Fibroblast of mammary gland (primary cell): ENCODE data around the gene PRDM11.

Experiments used
- DNase-seq: peaks from one replicate; pipeline ENCODE4 v3.0.0-alpha.2; 2010; ENCODE audit warnings: low read depth
- H3K4me3 ChIP-seq: 2 replicates; pipeline ENCODE4 v1.5.1; 2011; ENCODE audit warnings: low read depth, mild to moderate bottlenecking, low read length, moderate library complexity; ENCODE audit not compliant: control insufficient read depth
- CTCF ChIP-seq: conservative IDR thresholded peaks from 2 replicates; pipeline ENCODE4 v1.5.1; 2011; ENCODE audit warnings: low read depth, low read length, inconsistent platforms; ENCODE audit not compliant: control insufficient read depth, insufficient read depth

PRDM11 gene

GRCh38 chr11:45141631-45142030 is 4.8 kb upstream of the PRDM11 start:
- DNase-seq: no peak
- no peak for TF ChIP-seq CTCF
- H3K4me3 ChIP-seq: no peak overlapping the region

- H3K4me3 ChIP-seq: no peak overlapping the region
- no peak for TF ChIP-seq CTCF
- DNase-seq: peak; percentile 73
These were observed 4.0 kb upstream of the PRDM11 start for GRCh38 chr11:45142241-45143055.

- DNase-seq: no peak
- no peak for TF ChIP-seq CTCF
- no peak overlapping the region for H3K4me3 ChIP-seq
These were observed 2.9 kb upstream of the PRDM11 start for GRCh38 chr11:45143494-45143893.

- no peak for TF ChIP-seq CTCF
- no peak for DNase-seq
- no peak overlapping the region for H3K4me3 ChIP-seq
These were observed 2.0 kb upstream of the PRDM11 start for GRCh38 chr11:45144126-45145082.

GRCh38 chr11:45145083-45145378 is 1.4 kb upstream of the PRDM11 start:
- TF ChIP-seq CTCF: no peak
- DNase-seq: no peak
- no peak overlapping the region for H3K4me3 ChIP-seq

- no peak for TF ChIP-seq CTCF
- peak; percentile 34 for DNase-seq
- peak overlapping the region; percentile 59 for H3K4me3 ChIP-seq
These were observed 914 bp upstream of the PRDM11 start for GRCh38 chr11:45145379-45146071.
